Mesendoderm (in vitro differentiated cells): ENCODE results near the gene LEMD1.

Source experiments
- DNase-seq: peaks from one replicate; pipeline ENCODE4 v3.0.0; 2013
- H2AK5ac ChIP-seq: 2 replicates; pipeline ENCODE4 v1.6.1; 2013; ENCODE audit warnings: low read length, inconsistent platforms
- H2BK120ac ChIP-seq: 2 replicates; pipeline ENCODE4 v1.6.1; 2013; ENCODE audit warnings: low read depth, mild to moderate bottlenecking, low read length, moderate library complexity, mixed read lengths
- H2BK15ac ChIP-seq: replicated peaks from 2 replicates; pipeline ENCODE4 v1.6.1; 2013; ENCODE audit warnings: low read depth, mild to moderate bottlenecking, moderate library complexity
- H2BK5ac ChIP-seq: 2 replicates; pipeline ENCODE4 v1.6.1; 2013; ENCODE audit warnings: low read length, inconsistent platforms
- H3K18ac ChIP-seq: 2 replicates; pipeline ENCODE4 v1.6.1; 2013; ENCODE audit warnings: mild to moderate bottlenecking, low read length, mixed read lengths
- H3K23ac ChIP-seq: one replicate; pipeline ENCODE4 v1.6.1; 2013; ENCODE audit warnings: low read length
- H3K27ac ChIP-seq: 2 replicates; pipeline ENCODE4 v1.5.1; 2013; ENCODE audit warnings: low read depth, mild to moderate bottlenecking, inconsistent platforms, low read length, moderate library complexity
- H3K27me3 ChIP-seq: 2 replicates; pipeline ENCODE4 v1.6.1; 2013; ENCODE audit warnings: low read length, control low read depth, mild to moderate bottlenecking, inconsistent platforms; ENCODE audit not compliant: insufficient read depth, poor library complexity
- H3K36me3 ChIP-seq: 2 replicates; pipeline ENCODE4 v1.6.1; 2013; ENCODE audit warnings: low read length, inconsistent platforms; ENCODE audit not compliant: control insufficient read depth, insufficient read depth
- H3K4ac ChIP-seq: one replicate; pipeline ENCODE4 v1.6.1; 2013; ENCODE audit warnings: low read depth, mild to moderate bottlenecking, low read length, moderate library complexity
- H3K4me1 ChIP-seq: 2 replicates; pipeline ENCODE4 v1.6.1; 2013; ENCODE audit warnings: low read depth, low read length, inconsistent platforms; ENCODE audit not compliant: control insufficient read depth
- H3K4me2 ChIP-seq: 2 replicates; pipeline ENCODE4 v1.6.1; 2013; ENCODE audit warnings: low read length
- H3K4me3 ChIP-seq: 2 replicates; pipeline ENCODE4 v1.5.1; 2013; ENCODE audit warnings: mild to moderate bottlenecking, low read length
- H3K56ac ChIP-seq: one replicate; pipeline ENCODE4 v1.6.1; 2013; ENCODE audit warnings: low read length
- H3K79me1 ChIP-seq: 2 replicates; pipeline ENCODE4 v1.6.1; 2013; ENCODE audit warnings: low read length, inconsistent platforms
- H3K79me2 ChIP-seq: 2 replicates; pipeline ENCODE4 v1.6.1; 2013; ENCODE audit warnings: mild to moderate bottlenecking, low read length; ENCODE audit not compliant: control insufficient read depth, insufficient read depth
- H3K9ac ChIP-seq: 2 replicates; pipeline ENCODE4 v1.6.1; 2013; ENCODE audit warnings: low read length, inconsistent platforms
- H4K5ac ChIP-seq: one replicate; pipeline ENCODE4 v1.6.1; 2013; ENCODE audit warnings: low read length
- H4K8ac ChIP-seq: one replicate; pipeline ENCODE4 v1.6.1; 2013; ENCODE audit warnings: low read depth, mild to moderate bottlenecking, control low read depth, low read length, moderate library complexity
- WGBS: extraction: QIAGEN DNeasy Blood & Tissue Kit; methylation state at CpG from one replicate; pipeline ENCODE4 v1.1.7; 2013; ENCODE audit warnings: low lambda C conversion rate, missing lambda C conversion rate; ENCODE audit not compliant: insufficient coverage; ENCODE audit errors: extremely low coverage; 5-methylcytosine and 5-hydroxymethylcytosine counted together

LEMD1 gene

GRCh38 chr1:205422993-205423642, 1.3 kb upstream of the LEMD1 start:
- WGBS, result no CpG with 5 or more reads among the region's 4 CpGs
- no peaks in the 10 kb centered on the region for H3K27me3 ChIP-seq

GRCh38 chr1:205420938-205421337, 918 bp downstream of the LEMD1 start:
- no peak overlapping the region for H2BK5ac ChIP-seq
- H2BK120ac ChIP-seq, result no peak overlapping the region
- H3K56ac ChIP-seq, result no peak overlapping the region
- H3K18ac ChIP-seq, result no peak overlapping the region
- no peak overlapping the region for H4K8ac ChIP-seq
- H2BK15ac ChIP-seq, result no peak overlapping the region
- H2AK5ac ChIP-seq, result no peak overlapping the region
- no peak for DNase-seq
- 100% methylated on average over 1 of the region's 2 CpGs for WGBS
- H3K4me1 ChIP-seq, result no peaks in the 10 kb centered on the region
- no peak overlapping the region for H3K9ac ChIP-seq
- H4K5ac ChIP-seq, result no peak overlapping the region
- no peaks in the 10 kb centered on the region for H3K36me3 ChIP-seq
- no peak overlapping the region for H3K27ac ChIP-seq
- no peaks in the 10 kb centered on the region for H3K79me1 ChIP-seq
- H3K4me2 ChIP-seq, result no peak overlapping the region
- no peak overlapping the region for H3K4me3 ChIP-seq
- H3K79me2 ChIP-seq, result no peaks in the 10 kb centered on the region
- no peak overlapping the region for H3K4ac ChIP-seq
- no peaks in the 10 kb centered on the region for H3K27me3 ChIP-seq
- H3K23ac ChIP-seq, result no peak overlapping the region

More at GRCh38 chr1:205422993-205423642, 1.3 kb upstream of the LEMD1 start:
- H4K8ac ChIP-seq, result no peak overlapping the region
- H3K18ac ChIP-seq, result no peak overlapping the region
- H3K4me2 ChIP-seq, result no peak overlapping the region
- no peaks in the 10 kb centered on the region for H3K36me3 ChIP-seq
- no peak overlapping the region for H2BK120ac ChIP-seq
- no peak overlapping the region for H4K5ac ChIP-seq
- no peak overlapping the region for H3K56ac ChIP-seq
- H3K4me1 ChIP-seq, result no peaks in the 10 kb centered on the region
- H2AK5ac ChIP-seq, result no peak overlapping the region
- no peak overlapping the region for H3K9ac ChIP-seq
- no peak overlapping the region for H3K27ac ChIP-seq
- no peak overlapping the region for H2BK5ac ChIP-seq
- no peak overlapping the region for H2BK15ac ChIP-seq
- no peak overlapping the region for H3K4ac ChIP-seq
- H3K79me2 ChIP-seq, result no peaks in the 10 kb centered on the region
- no peak overlapping the region for H3K4me3 ChIP-seq
- DNase-seq, result no peak
- H3K23ac ChIP-seq, result no peak overlapping the region
- no peaks in the 10 kb centered on the region for H3K79me1 ChIP-seq

- H3K9ac ChIP-seq, result no peak overlapping the region
- H4K5ac ChIP-seq, result no peak overlapping the region
- no peak overlapping the region for H4K8ac ChIP-seq
- no peaks in the 10 kb centered on the region for H3K4me1 ChIP-seq
- no peak overlapping the region for H3K4me3 ChIP-seq
- no peak overlapping the region for H3K56ac ChIP-seq
- H2BK15ac ChIP-seq, result no peak overlapping the region
- no peaks in the 10 kb centered on the region for H3K79me2 ChIP-seq
- H2AK5ac ChIP-seq, result no peak overlapping the region
- no peak overlapping the region for H3K4me2 ChIP-seq
- H3K27ac ChIP-seq, result no peak overlapping the region
- no peaks in the 10 kb centered on the region for H3K79me1 ChIP-seq
- no peak overlapping the region for H3K18ac ChIP-seq
- H2BK120ac ChIP-seq, result no peak overlapping the region
- no peak for DNase-seq
- H3K36me3 ChIP-seq, result no peaks in the 10 kb centered on the region
- H2BK5ac ChIP-seq, result no peak overlapping the region
- H3K27me3 ChIP-seq, result no peaks in the 10 kb centered on the region
- no peak overlapping the region for H3K23ac ChIP-seq
- H3K4ac ChIP-seq, result no peak overlapping the region
- WGBS, result no CpG with 5 or more reads among the region's 10 CpGs
Measured at GRCh38 chr1:205417870-205418635, 3.8 kb downstream of the LEMD1 start.

GRCh38 chr1:205416322-205416721, 5.5 kb downstream of the LEMD1 start:
- no peak overlapping the region for H2BK15ac ChIP-seq
- H3K4me3 ChIP-seq, result no peak overlapping the region
- no peak overlapping the region for H3K18ac ChIP-seq
- H3K9ac ChIP-seq, result no peak overlapping the region
- H2BK5ac ChIP-seq, result no peak overlapping the region
- no peak overlapping the region for H3K27ac ChIP-seq
- H3K56ac ChIP-seq, result no peak overlapping the region
- H2BK120ac ChIP-seq, result no peak overlapping the region
- no peak overlapping the region for H2AK5ac ChIP-seq
- H4K8ac ChIP-seq, result no peak overlapping the region
- H3K27me3 ChIP-seq, result no peaks in the 10 kb centered on the region
- no peak overlapping the region for H3K23ac ChIP-seq
- H3K79me2 ChIP-seq, result no peaks in the 10 kb centered on the region
- H3K4me1 ChIP-seq, result no peaks in the 10 kb centered on the region
- H4K5ac ChIP-seq, result no peak overlapping the region
- no peak overlapping the region for H3K4ac ChIP-seq
- no peak for DNase-seq
- WGBS, result no CpG with 5 or more reads among the region's 2 CpGs
- H3K36me3 ChIP-seq, result no peaks in the 10 kb centered on the region
- H3K79me1 ChIP-seq, result no peaks in the 10 kb centered on the region
- no peak overlapping the region for H3K4me2 ChIP-seq

- WGBS, result no CpG with 5 or more reads among the region's 5 CpGs
- Histone ChIP-seq H4K5ac (no peak overlapping the region), H3K36me3 (no peaks in the 10 kb centered on the region), H3K56ac (no peak overlapping the region), H2BK15ac (no peak overlapping the region), H3K27me3 (no peaks in the 10 kb centered on the region), H3K18ac (no peak overlapping the region), H3K23ac (no peak overlapping the region), H2BK120ac (no peak overlapping the region), H2AK5ac (no peak overlapping the region), H3K27ac (no peak overlapping the region), H3K4me2 (no peak overlapping the region), H3K79me2 (no peaks in the 10 kb centered on the region), H4K8ac (no peak overlapping the region), H3K79me1 (no peaks in the 10 kb centered on the region), H3K4me1 (no peaks in the 10 kb centered on the region), H3K4me3 (no peak overlapping the region), H3K4ac (no peak overlapping the region), H3K9ac (no peak overlapping the region), H2BK5ac (no peak overlapping the region)
- DNase-seq, result no peak
Measured at GRCh38 chr1:205410581-205411298, 11.1 kb downstream of the LEMD1 start.
